GM12873 (cell line): ENCODE measurements around the gene ACTN4.

Experiments
- TF ChIP-seq, protein P1 (sequence below): IDR thresholded peaks from 2 replicates; pipeline ENCODE4 v1.5.1; 2012; ENCODE audit warnings: low read depth, mild to moderate bottlenecking, moderate library complexity, low read length, control low read depth; ENCODE audit not compliant: insufficient read depth; ENCODE audit errors: missing control alignments

Gene ACTN4

DNA sequence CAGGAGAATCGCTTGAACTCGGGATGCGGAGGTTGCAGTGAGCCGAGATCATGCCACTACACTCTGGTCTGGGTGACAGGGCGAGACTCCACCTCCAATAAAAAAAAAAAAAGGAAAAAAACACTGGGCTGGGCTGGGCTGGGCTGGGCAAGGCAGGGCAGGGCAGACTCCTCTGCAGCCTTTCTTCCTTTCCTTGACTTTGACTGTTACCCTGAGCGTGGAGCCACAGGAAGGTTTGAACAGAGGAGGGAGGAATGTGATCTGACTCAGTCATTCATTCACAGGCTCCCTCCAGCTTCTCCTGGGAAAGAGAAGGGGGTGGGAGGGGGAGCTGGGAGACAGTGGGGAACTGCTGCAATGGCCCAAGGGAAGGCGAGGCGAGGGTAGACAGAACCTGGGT lies 2.7 kb upstream of the ACTN4 start:
- TF ChIP-seq, protein P1, sequence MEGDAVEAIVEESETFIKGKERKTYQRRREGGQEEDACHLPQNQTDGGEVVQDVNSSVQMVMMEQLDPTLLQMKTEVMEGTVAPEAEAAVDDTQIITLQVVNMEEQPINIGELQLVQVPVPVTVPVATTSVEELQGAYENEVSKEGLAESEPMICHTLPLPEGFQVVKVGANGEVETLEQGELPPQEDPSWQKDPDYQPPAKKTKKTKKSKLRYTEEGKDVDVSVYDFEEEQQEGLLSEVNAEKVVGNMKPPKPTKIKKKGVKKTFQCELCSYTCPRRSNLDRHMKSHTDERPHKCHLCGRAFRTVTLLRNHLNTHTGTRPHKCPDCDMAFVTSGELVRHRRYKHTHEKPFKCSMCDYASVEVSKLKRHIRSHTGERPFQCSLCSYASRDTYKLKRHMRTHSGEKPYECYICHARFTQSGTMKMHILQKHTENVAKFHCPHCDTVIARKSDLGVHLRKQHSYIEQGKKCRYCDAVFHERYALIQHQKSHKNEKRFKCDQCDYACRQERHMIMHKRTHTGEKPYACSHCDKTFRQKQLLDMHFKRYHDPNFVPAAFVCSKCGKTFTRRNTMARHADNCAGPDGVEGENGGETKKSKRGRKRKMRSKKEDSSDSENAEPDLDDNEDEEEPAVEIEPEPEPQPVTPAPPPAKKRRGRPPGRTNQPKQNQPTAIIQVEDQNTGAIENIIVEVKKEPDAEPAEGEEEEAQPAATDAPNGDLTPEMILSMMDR = no peak

DNA sequence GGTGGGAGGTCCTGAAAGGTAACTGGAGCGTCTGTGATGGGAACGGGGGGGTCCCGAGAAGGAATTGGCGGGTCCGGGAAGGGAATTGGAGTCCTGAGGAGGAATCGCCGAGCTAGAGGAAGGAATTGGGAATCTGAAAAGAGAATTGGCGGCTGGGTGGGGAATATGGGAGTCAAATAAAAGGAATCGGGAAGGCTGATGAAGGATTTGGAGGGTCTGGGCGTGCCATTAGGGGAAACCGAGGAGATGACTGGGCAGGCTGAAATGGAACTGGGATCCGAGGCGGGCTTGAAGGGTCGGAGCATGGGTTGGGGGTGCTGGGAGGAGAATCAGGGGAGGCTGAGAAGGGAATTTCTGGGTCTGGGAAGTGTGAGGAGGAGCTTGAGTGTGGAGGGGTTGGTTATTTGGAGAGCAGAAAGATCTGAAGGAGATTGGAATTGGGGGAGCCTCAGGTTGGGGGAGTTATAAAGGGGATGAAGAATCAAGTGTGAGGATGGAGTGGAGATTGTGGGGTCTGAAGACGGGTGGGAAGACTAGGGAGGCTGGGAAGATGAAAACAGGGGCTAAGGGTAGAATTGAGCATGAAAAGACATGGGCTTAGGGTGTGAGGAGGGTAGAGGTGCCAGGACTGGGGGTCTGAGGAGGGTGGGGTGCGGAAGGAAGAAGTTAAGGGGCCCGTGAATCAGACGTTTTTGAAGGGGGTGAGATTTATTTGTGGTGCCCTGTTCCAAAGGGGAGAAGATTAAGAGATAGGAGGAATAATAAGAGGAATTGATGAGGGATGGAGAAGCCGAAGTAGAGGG lies 718 bp downstream of the ACTN4 start:
- TF ChIP-seq, protein P1 = no peak

DNA sequence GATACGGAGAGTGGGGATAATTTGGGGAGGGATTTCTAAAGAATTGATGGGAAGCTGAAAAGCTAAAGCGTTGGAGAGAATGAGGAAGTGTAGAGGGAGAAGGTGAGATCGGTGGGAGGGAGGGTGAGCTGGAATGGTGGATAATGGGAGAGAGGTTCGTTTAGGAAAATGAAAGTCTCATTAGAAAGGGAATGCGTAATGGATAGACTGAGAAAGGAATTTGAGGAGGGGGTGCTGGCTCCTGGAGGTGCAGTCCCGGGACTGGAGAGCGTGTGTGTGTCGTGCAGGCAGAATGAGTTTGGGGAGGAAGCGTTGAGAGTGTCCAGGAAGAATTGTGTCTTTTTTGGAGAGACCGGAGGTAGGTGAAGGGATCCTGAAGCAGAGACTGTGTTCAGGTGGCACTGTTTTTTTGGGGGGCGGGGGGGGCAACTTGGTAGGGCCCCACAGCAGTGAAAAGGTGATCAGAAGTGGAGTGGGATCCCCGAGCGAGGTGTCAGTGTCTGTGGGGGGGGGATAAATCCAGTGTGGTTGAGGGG lies 1.4 kb downstream of the ACTN4 start:
- TF ChIP-seq, protein P1 = no peak

DNA sequence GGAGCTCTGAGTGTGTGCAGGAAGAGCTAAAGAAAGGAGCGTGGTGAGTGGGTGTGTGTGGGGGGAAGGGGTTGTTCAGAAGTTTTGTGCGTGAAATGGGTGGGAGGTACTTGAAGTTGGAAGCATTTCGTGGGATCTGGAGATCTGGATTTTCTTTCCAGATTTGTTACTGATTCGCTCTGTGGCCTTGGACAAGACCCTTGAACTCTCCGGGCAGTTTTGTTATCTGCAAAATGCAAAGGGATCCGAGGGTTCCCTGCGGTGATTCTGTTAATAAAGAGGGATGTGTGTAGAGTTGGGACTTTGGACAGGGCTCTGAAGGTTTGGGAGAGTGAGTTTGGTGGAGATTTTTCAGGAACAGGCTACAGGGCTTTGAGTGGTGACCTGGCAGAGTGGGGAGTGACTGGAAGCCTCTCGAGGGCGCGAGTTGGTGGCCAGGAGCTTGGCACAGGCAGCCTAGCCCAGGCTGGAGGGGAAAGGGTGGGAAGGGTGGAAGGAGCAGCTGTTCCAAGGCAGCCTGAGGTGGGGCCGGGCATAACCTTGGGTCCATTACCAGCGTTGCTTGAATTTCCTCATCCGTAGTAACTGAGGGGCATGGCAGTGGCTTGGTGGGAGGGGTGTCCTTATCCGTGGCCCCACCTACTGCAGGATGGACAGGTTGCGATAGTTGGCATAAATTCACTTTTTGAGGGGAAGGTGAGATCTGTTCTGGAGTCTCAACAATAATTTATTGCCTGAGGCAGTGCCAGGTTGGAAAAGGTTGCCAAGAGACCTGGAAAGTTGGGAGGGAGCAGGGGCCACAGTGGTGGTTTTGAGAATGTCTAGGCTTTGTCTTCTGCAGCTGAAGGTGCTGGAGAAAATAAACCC lies 2.1 kb downstream of the ACTN4 start:
- TF ChIP-seq, protein P1 = no peak

DNA sequence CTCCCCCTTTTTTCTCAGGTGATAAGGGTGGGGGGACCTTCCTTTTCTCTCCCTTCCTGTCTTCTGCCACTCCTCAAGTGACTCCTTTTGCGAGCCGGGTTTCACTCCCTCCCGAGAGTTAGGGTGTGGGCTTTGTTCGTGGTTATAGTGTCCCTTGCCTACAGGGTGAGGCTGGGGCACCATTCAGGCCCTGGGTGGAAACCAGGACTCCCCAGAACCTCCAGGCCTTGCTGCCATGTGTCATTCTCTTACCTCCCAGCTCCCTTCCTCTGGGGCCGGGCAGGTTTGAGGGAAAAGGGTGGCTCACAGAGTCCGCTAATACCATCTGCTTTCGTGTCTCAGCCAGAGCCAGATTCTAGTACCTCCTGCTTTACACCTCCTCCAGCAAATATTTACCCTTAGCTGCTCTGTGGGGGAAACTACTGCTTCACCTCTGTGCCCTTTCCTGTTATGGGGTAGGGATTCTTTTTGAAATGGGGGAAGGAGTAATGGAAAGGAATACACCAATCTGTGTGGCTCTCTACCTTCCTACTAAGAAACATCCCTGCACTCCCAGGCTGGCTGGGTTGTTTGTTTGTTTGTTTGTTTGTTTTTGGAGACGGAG lies 2.8 kb downstream of the ACTN4 start:
- TF ChIP-seq, protein P1 = no peak

DNA sequence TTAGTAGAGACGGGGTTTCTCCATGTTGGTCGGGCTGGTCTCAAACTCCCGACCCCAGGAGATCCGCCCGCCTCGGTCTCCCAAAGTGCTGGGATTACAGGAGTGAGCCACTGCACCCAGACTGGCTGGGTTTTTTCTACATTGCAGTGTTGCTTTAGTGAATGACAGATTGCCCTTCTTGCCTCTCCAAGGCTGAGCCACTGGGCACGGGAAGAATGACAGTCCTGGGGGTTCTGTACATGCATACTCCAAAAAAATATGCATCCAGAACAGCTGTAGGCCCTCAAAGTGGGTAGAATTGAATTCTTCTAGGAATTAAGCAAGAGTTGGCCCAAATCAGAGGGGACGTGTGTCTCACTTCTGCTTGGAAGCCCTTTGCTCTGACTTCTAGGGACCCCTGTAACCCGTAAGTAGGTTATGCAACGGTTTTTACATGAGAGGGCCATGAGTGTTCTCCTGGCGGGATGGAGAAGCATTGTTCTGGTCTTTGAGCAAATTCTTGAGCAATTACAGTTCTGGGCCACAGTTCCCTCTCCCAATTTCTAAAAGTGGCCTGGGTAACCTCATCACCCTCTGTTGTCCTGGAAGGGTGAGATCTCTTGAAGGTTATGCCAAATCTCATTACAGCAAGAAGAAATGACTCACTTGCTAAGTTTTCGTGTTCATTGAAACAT lies 3.6 kb downstream of the ACTN4 start:
- TF ChIP-seq, protein P1 = no peak

DNA sequence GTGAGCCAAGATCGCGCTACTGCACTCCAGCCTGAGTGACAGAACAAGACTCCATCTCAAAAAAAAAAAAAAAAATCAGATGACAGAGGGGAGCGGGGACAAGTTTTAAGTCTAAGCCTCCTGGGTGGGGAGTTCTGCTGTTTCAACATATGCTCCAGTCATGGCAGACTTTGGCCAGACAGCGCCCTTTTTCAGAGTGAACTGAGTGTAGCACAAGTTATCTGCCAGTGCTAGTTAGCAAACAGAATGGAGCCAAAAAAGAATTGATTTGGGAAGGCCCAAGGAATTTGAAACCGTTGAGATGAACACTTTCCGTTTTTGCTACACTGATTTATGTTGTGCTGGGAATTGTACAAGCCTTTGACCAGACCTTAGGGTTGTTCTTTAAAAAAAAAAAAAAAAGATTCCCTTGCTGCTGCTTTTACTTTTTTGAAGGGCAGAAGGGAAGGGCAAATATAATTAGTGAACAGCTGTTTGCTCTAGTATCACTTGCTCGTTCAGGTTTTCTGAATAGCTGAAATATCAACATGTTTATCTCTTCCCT lies 5.7 kb downstream of the ACTN4 start:
- TF ChIP-seq, protein P1 = no peak
